Endothelial cell of umbilical vein (primary cell): ENCODE measurements around the gene NLGN4Y. TPM values are rescaled to one million over a fixed set of nuclear protein-coding genes. Genes with fewer than 3 reads are reported as not detected.

Experiments
- BruUV-seq: library from RNA; stranded (reverse); fragments of 400-500 nt; replicated peaks from 2 replicates; lab custom pipeline; 2021; lab: Mats Ljungman, UMichigan
- CTCF ChIA-PET: fragments of 300-600, 350-600 bp; sonication (Branson Sonifier 250); formaldehyde crosslinking; loops from one replicate; lab custom pipeline; 2021; ENCODE audit warnings: antibody characterized with exemption, inconsistent platforms; lab: Charles Lee
- POLR2A ChIA-PET: fragments of 300-600, 350-600 bp; sonication (Branson Sonifier 250); formaldehyde crosslinking; loops from one replicate; lab custom pipeline; 2021; ENCODE audit warnings: antibody characterized with exemption, inconsistent platforms; lab: Charles Lee
- DNase-seq: peaks from one replicate; pipeline ENCODE4 v3.0.0-alpha.2; 2011; ENCODE audit warnings: low read depth, low spot score
- FAIRE-seq: peaks from 2 replicates; lab custom pipeline; 2011; peaks lifted over from hg19 to GRCh38; lab: Jason Lieb, UNC
- H2AFZ ChIP-seq: 2 replicates; pipeline ENCODE4 v1.6.0; 2012; ENCODE audit warnings: low read depth, low read length, control low read depth, inconsistent platforms
- H3K27ac ChIP-seq: 2 replicates; pipeline ENCODE4 v1.5.1; 2011; ENCODE audit warnings: low read depth, mild to moderate bottlenecking, control low read depth, low read length, moderate library complexity; ENCODE audit not compliant: insufficient read depth
- H3K27me3 ChIP-seq, 2 experiments: 2 replicates each; pipeline versions ENCODE4 v1.6.0 to v1.6.1; 2011; ENCODE audit warnings: low read length in 2 of 2, mixed read lengths in 1 of 2; ENCODE audit not compliant: control insufficient read depth in 2 of 2, insufficient read depth in 2 of 2
- H3K36me3 ChIP-seq, 2 experiments: 2 replicates in 1 of 2; 3 replicates in 1 of 2; pipeline ENCODE4 v1.5.1; 2011; ENCODE audit warnings: low read length in 2 of 2, mild to moderate bottlenecking in 1 of 2, moderate library complexity in 1 of 2; ENCODE audit not compliant: control insufficient read depth in 2 of 2, insufficient read depth in 2 of 2; ENCODE audit errors: extremely low read depth in 1 of 2
- H3K4me1 ChIP-seq: 3 replicates; pipeline ENCODE4 v1.5.1; 2011; ENCODE audit warnings: mild to moderate bottlenecking, low read length; ENCODE audit not compliant: control insufficient read depth, insufficient read depth; ENCODE audit errors: extremely low read depth
- H3K4me2 ChIP-seq: 2 replicates; pipeline ENCODE4 v1.6.1; 2011; ENCODE audit warnings: low read length, control low read depth, mixed read lengths; ENCODE audit not compliant: insufficient read depth
- H3K4me3 ChIP-seq, 3 experiments: fragments of 200-600 bp in 1 of 3; sonication (generic), shearing (Covaris generic) in 1 of 3; replicated peaks in 1 of 3; 2 replicates each; pipeline ENCODE4 v1.5.1; 2011 to 2016; ENCODE audit warnings: control low read depth in 3 of 3, low read length in 3 of 3, mild to moderate bottlenecking in 2 of 3, inconsistent platforms in 1 of 3, low read depth in 1 of 3, moderate library complexity in 1 of 3; ENCODE audit not compliant: insufficient read depth in 1 of 3
- H3K79me2 ChIP-seq: 2 replicates; pipeline ENCODE4 v1.6.0; 2012; ENCODE audit warnings: low read length, inconsistent platforms; ENCODE audit not compliant: control insufficient read depth, insufficient read depth
- H3K9ac ChIP-seq: replicated peaks from 2 replicates; pipeline ENCODE3; 2011; ENCODE audit warnings: low read length, control low read depth; ENCODE audit not compliant: insufficient read depth; ENCODE audit errors: extremely low read depth
- H3K9me1 ChIP-seq: replicated peaks from 3 replicates; pipeline ENCODE4 v1.6.0; 2011; ENCODE audit warnings: mild to moderate bottlenecking, low read length; ENCODE audit not compliant: control insufficient read depth, insufficient read depth; ENCODE audit errors: extremely low read depth
- H3K9me3 ChIP-seq: replicated peaks from 2 replicates; pipeline ENCODE4 v1.5.1; 2012; ENCODE audit warnings: low read length, inconsistent platforms; ENCODE audit not compliant: control insufficient read depth, insufficient read depth
- H4K20me1 ChIP-seq: replicated peaks from 2 replicates; pipeline ENCODE3; 2011; ENCODE audit warnings: mild to moderate bottlenecking, low read length; ENCODE audit not compliant: control insufficient read depth, insufficient read depth; ENCODE audit errors: extremely low read depth
- CTCF ChIP-seq, 2 donors: IDR thresholded peaks; 1 replicate in 1 of 2; 2 replicates in 1 of 2; pipeline ENCODE4 v1.5.1; 2011; ENCODE audit warnings: low read length in 2 of 2, mild to moderate bottlenecking in 2 of 2, moderate library complexity in 2 of 2, control low read depth in 1 of 2, inconsistent platforms in 1 of 2, low read depth in 1 of 2; ENCODE audit not compliant: insufficient read depth in 1 of 2; ENCODE audit errors: extremely low read depth in 1 of 2
- EZH2 ChIP-seq: IDR thresholded peaks from 2 replicates; pipeline ENCODE4 v1.6.1; 2012; ENCODE audit warnings: borderline replicate concordance, low read depth, mild to moderate bottlenecking, moderate library complexity, low read length, inconsistent platforms; ENCODE audit not compliant: severe bottlenecking
- JUN ChIP-seq: IDR thresholded peaks from 2 replicates; pipeline ENCODE4 v1.6.1; 2011; ENCODE audit warnings: borderline replicate concordance, low read depth; ENCODE audit not compliant: insufficient read length, insufficient read depth
- MAX ChIP-seq: IDR thresholded peaks from 2 replicates; pipeline ENCODE4 v1.6.1; 2011; ENCODE audit not compliant: insufficient read depth, insufficient read length
- POLR2A ChIP-seq: IDR thresholded peaks from 2 replicates; pipeline ENCODE4 v1.6.1; 2012; ENCODE audit warnings: low read depth, mild to moderate bottlenecking, control low read depth, low read length
- dilution Hi-C: fragments of 300-500 bp; cut with MboI; formaldehyde crosslinking; loops from one replicate; pipeline ENCODE4 v1.15.0; 2019; ENCODE audit warnings: low sequenced_read_pairs; ENCODE audit not compliant: extremely low pct_ligation_motif_present
- intact Hi-C: fragments of 100-400 bp; cut with micrococcal nuclease; formaldehyde crosslinking; loops from one replicate; pipeline ENCODE4 v1.10.0; 2022
- polyA plus RNA-seq, 4 experiments: library from polyadenylated mRNA; depleted of rRNA in 3 of 4; stranded (reverse) in 3 of 4; unstranded in 1 of 4; fragments of >200 nt; gene quantifications; 2 replicates each; pipeline versions ENCODE4 v1.2.1 to v1.2.3, GENCODE V29; 2011 to 2012; ENCODE audit warnings: missing spikeins in 1 of 4
- total RNA-seq: library from RNA; stranded (reverse); gene quantifications from 2 replicates; pipeline ENCODE4 v1.2.3, GENCODE V29; 2021

Gene NLGN4Y
- total and polyA plus RNA-seq, 2 donors (not counting 3 experiments of a cell fraction or from before 2014, with no cell fraction given): 16.0 to 26.6 TPM

GRCh38 chrY:14804041-14804440 lies 279.7 kb downstream of the NLGN4Y start:
- Histone ChIP-seq H2AFZ (peak overlapping the region; percentile 24), H3K27ac (peak overlapping the region; percentile 94)

GRCh38 chrY:14818452-14818851 lies 294.1 kb downstream of the NLGN4Y start:
- Histone ChIP-seq H3K4me3 (no peak overlapping the region), H3K27ac (no peak overlapping the region), H3K9ac (no peak overlapping the region), H3K79me2 (no peaks in the 10 kb centered on the region), H3K27me3 (no peaks in the 10 kb centered on the region), H3K9me3 (no peaks in the 10 kb centered on the region), H3K9me1 (no peaks in the 10 kb centered on the region), H4K20me1 (no peaks in the 10 kb centered on the region), H3K36me3 (no peaks in the 10 kb centered on the region), H3K4me2 (no peak overlapping the region), H2AFZ (no peak overlapping the region), H3K4me1 (no peaks in the 10 kb centered on the region)
- FAIRE-seq (no peak), DNase-seq (no peak)
- TF ChIP-seq JUN (no peak), CTCF (IDR thresholded peaks at IDR 0.05; ENCODE audit: extremely low read depth in 1 of 2, insufficient read depth in 1 of 2, low read depth in 1 of 2, low read length in 2 of 2) (no peak), POLR2A (no peak), MAX (no peak)
- BruUV-seq: no TSS peak
- intact Hi-C loops (no loop called here), dilution Hi-C loops (no loop called here)
- ChIA-PET CTCF (no interaction called here), POLR2A (no interaction called here)

More at GRCh38 chrY:14804041-14804440, 279.7 kb downstream of the NLGN4Y start:
- peak overlapping the region; percentile 57 for H3K9ac ChIP-seq
- DNase-seq: peak; percentile 53
- H3K4me3 ChIP-seq: no peak overlapping the region
- no peaks in the 10 kb centered on the region for H3K79me2 ChIP-seq
- no peaks in the 10 kb centered on the region for H3K9me1 ChIP-seq
- H3K36me3 ChIP-seq: no peaks in the 10 kb centered on the region
- H4K20me1 ChIP-seq: no peaks in the 10 kb centered on the region
- H3K4me2 ChIP-seq: peak overlapping the region; percentile 24
- TF ChIP-seq EZH2 (no peak), JUN (peak; percentile 72)
- H3K9me3 ChIP-seq: no peaks in the 10 kb centered on the region
- intact Hi-C loops: loop anchor here (1.0 kb wide), 1 partner anchor 30 kb away; no protein-coding TSS in a partner anchor
- ChIA-PET POLR2A (no interaction called here), CTCF (no interaction called here)
- no peaks in the 10 kb centered on the region for H3K27me3 ChIP-seq
- dilution Hi-C loops: no loop called here
- peak; percentile 76 for FAIRE-seq
- H3K4me1 ChIP-seq: peaks cover 22% of the 10 kb centered on the region
- no TSS peak for BruUV-seq
